Activated naive CD4-positive, alpha-beta T cell (primary cell): ENCODE results near the gene SCN10A.

Experiments
- DNase-seq, 4 experiments: peaks; one replicate each; lab custom pipeline; 2025; lab: John Stamatoyannopoulos, UW

The SCN10A gene

DNA sequence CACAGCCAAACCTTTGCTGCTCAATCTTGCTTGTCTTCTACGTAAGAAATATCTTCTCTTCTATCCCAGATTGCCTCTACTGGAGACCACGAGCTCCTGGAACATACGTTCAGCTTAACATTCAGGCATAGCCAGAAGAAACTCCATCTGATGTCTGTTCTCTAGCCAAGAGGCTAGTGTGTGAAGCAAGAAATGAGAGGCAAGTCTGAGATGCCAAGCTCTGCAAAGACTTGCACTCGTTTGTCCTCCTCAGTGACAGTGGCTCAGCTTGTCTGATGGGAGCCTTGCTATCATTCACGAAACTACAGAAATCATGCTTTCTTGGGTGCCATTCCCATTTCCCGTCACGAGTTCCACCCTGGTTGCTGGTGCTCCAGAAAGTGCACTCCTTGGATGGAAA is at the start of gene SCN10A:
Gene SCN10A, minus strand, starts transcription at position 192 of the 400 bp plus-strand sequence. CDS start 22,207 bp downstream, outside the sequence.
- DNase-seq: no peak

DNA sequence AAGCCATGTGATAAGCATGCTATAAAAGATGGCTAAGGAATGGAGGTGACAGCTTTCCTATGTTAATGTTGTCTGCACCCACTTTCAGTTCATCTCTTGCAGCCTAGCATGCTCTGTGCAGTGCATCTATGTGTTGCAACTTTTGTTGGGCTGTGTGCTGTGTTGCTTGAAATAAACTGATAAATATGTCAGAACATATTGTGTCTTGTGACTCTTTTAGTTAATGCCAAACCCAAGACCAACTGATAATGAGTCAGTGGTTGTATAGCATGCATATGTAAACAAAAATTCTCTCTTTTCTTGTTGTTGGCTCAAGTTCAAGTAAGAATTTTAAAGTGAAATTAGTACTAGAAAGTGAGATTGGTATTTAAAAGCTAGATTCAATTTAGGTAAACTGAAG is 37.0 kb upstream of the SCN10A start:
- no peak for DNase-seq

DNA sequence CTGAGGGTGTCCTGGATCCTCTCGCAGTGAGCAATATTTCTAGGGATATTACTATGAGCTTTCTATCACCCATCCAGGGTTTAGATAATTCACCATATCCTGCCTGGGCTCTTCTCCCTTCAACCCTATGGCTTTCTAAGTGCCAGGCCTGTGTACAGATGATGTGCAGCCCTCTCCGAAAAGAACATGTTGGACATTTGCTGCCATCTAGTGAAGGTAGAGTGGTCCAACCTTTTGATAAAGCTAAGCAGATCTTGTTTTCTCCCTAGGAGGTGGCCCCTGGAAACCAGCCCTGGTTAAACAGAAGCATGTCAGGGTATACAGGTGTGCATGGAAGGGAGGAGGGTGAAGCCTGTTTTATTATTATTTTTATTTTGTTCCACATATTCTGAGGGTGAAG is 27.9 kb upstream of the SCN10A start:
- no peak for DNase-seq

- DNase-seq: no peak
These were observed 26.4 kb upstream of the SCN10A start for GRCh38 chr3:38842266-38842965.

- no peak for DNase-seq
These were observed 25.0 kb upstream of the SCN10A start for GRCh38 chr3:38840987-38841386.

GRCh38 chr3:38837358-38837757 is 21.3 kb upstream of the SCN10A start:
- DNase-seq: no peak

- no peak for DNase-seq
These were observed 20.5 kb upstream of the SCN10A start for GRCh38 chr3:38836561-38836960.

DNA sequence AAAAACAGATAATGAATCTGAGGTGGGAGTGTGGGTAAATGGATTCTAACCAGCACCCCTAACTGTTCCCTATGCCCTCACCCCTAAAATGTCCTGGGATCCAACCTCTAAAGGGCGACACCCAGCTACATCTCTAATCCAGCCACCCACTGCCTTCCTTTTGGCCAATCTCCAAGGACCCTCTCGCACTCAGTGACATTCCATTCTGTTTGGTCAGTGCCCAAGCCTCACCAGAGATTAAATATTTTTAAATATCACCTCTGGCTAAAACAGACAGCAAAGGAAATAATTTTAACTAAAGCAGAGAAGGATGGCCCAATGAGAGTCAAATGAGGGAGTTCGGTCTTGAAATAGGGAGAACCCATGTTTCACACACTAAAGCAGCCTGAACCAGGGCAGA is 19.9 kb upstream of the SCN10A start:
- DNase-seq: no peak

GRCh38 chr3:38834717-38835116 is 18.7 kb upstream of the SCN10A start:
- no peak for DNase-seq

DNA sequence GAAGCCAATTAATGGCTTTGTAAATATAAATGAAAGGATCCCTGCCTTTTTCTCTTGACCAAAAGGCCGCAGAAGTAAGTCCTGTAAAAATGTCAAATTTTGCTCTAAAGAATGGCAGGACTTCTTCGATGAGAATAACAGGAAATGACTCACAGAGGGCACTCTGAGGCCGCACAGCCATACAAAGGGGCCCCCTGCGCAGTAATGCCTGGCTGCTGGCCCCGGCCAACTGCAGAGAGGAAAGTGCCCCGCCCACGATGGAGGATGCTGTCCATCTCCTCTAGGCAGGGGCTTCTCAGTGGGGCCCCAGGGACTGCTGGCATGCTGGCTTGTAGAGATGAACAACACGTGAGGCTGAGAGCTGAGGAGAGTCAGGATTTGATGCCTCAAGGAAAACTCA is 18.1 kb upstream of the SCN10A start:
- no peak for DNase-seq

DNA sequence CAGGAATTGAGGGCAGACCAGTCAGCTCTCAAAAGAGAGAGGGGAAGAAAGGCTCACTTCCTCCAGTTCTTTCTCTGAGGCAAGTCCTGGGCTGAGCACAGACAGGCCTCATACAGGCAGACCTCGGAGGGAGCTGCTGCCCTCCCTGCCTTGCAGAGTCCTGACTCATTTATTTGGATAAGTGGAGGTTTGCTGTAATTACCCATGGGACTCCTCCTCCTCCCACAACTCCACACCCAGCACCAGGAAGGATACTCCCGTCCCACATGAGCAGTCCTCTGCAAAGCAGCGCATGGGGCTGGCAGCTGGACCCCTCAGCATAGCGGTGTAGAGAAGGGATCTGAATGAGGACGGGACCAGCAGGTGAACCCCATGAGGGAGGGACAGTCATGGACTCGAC is 13.4 kb upstream of the SCN10A start:
- DNase-seq: no peak

GRCh38 chr3:38828681-38829080 is 12.7 kb upstream of the SCN10A start:
- DNase-seq: no peak

DNA sequence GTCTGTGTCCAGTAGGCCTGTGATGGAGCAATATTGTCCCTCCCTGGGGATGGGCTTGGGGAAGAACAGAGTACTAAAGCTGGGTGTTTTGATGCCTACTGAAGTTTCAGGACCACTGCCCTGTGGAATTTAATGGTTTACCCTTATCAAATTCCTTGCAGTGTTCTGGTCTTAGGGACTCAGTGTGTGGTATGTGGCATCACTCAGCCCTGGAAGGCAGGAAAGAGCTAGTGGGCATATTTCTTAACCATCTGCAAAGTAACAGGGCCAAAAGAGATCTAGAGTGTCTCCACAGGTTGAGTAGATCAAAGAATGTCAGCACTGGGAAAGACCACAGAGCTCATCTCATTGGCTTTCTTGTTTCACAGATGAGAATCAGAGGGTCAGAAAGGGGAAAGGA is 11.8 kb upstream of the SCN10A start:
- DNase-seq: no peak

DNA sequence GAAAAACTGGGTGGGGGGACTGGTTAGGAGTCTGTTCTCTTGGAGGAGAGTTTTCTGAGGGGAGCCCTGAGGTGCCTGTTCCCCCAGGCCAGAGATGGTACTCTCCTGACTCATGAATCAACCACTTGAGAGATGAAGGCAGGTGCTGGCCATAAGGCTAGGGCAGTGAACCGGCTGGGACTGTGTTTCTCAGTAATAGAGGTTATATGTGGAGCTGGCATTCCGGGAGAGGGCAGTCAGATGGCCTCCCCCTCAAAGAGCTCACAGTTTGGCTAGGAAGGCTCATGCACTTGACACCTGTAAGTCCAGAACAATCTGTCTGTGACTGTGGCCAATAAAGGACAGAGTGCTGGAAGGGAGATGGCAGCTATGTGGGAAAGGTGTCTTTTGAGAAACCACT is 10.0 kb upstream of the SCN10A start:
- DNase-seq: no peak

DNA sequence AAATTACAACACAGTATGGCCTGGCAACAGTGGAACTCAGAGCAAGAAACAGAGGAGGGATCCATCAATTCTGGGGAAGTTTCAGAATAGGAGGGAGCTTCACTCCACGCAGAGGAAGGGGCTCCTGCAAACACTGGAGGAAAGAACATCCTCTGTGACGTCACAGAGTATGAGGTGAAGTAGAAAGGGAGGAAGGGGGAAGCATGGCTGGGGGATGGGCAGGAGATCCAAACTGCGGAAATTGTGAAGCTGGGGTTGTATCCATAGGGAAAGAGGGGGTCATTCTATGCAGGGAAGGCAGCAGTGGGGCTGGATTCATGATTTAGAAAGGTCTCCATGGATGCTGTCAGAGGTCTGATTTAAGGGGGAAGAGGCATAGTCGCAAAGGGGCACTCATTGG is 8.3 kb upstream of the SCN10A start:
- DNase-seq: no peak

- DNase-seq: no peak
These were observed 7.7 kb upstream of the SCN10A start for GRCh38 chr3:38823722-38824121.

DNA sequence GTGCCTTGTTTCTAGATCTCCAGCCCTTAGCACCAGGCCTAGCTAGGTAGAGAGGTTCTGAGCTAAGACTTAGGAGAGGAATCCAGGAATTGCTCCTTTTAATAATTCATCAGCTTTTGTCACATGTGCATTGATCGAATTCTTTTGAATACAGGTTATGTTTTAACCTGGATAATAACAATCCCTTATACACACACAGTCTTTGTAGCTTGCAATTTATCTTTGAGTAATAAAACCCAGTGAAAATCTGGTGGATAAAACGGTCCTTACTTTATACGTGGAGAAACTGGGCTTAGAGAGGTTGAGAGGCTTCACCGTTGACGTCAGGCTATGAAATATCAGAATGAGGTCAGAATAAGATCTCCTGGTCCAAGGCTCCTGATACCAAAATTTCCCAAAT is 7.2 kb upstream of the SCN10A start:
- DNase-seq: no peak

DNA sequence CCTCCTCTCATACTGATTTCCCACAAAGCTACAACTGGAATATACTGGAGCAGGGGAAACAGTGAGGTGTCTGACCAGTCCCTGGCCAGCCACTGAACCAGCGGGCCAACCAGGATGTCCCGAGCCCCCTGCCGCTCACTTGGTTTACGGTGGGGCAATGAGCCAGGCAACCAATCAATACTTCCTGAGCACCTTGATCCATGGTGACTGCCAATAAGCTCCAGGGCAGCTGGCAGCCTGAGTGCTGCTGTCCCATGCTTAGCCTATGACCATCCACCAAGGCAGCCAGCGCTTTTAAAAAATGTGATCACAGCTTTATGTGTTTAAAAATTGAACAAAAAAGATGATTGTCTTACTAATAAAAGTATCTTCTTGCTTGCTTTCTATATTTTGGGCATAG is 4.2 kb downstream of the SCN10A start:
- DNase-seq: no peak

DNA sequence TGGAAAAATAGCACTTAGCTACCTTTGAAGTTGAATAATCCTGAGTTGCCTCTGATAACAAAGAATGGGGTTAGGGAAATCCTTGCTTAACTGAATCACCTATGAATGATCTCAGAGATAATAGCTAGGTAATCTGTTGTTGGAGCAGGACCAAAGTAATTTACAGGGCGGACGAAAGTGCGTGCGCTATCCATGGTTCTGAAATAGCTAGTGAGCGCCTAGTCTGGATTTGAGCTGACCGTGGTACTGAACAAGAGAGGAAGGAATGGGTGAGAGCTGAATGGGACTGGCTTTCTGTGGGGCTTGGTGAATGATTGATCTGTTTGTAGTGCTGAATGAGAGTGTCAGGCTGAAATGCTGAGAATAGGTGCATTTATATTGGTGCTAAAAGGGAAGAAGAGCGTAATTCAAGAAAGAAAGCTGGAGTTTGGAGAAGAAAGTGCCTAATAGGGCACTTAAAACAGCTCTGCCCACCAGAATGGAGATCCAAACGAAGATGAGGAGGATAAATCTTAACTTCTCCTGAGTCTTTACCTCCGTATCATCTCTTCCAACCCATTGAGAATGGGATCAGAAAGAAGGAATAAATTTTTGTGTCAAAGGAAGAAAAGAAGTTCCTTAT is 10.1 kb downstream of the SCN10A start:
- no peak for DNase-seq

- no peak for DNase-seq
These were observed 11.0 kb downstream of the SCN10A start for GRCh38 chr3:38805004-38805403.

DNA sequence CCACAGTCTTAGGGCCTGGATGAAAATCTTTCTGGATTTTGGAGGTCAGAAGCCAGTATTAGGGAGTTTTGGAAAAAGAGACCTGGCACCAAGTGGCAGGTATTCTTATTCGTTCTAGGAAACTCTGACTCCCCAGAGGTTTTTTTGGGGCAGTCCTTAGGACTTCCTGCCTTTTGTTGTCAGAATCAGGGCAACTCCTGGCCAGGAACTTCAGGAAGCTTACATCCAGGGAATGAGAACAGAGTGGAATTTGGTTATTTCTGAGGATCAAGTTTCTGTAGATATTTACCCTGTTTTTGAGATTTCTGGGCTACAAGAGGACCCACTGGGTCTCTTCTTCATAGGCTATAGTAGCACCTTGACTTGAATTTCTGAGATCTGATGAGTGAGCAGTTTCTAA is 15.5 kb downstream of the SCN10A start:
- no peak for DNase-seq

DNA sequence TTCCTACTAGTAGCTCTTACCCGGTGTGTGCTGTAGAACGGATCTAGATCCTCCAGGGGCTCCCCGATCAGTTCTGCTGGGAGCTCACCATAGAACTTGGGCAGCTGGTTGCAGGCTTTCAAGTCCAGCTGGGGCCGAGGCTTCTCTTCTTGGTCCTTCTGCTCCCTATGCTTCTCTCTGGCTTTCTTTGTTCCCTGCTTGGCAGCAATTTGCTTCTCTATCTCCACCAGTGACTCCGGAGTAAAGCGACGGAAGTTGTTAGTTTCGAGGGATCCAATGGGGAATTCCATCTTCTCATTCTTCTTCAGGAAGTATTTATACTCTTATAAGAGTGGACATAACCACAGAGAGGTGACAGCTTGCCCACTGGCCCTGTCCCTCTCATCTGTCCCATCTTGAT is 22.3 kb downstream of the SCN10A start:
- DNase-seq: no peak

DNA sequence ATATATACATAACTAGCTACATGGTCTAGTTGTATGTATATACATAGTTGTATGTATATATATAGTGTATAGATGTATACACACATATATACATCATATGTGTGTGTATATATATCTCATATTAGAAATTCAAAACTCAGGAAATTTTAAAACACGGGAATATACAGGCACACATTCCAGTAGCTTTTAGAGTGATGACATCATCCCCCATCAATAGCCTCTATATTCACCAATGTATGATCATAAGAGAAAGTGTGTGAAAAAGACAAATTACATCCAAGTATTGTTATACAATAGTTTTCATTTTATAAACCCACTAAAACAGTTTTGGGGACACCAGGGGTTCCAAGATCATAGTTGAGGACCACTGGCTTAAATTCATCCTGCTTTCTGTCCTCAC is 23.0 kb downstream of the SCN10A start:
- DNase-seq: no peak

GRCh38 chr3:38782148-38782547 is 33.9 kb downstream of the SCN10A start:
- DNase-seq: no peak
